ENCODE results near the gene SZRD1.

DNA sequence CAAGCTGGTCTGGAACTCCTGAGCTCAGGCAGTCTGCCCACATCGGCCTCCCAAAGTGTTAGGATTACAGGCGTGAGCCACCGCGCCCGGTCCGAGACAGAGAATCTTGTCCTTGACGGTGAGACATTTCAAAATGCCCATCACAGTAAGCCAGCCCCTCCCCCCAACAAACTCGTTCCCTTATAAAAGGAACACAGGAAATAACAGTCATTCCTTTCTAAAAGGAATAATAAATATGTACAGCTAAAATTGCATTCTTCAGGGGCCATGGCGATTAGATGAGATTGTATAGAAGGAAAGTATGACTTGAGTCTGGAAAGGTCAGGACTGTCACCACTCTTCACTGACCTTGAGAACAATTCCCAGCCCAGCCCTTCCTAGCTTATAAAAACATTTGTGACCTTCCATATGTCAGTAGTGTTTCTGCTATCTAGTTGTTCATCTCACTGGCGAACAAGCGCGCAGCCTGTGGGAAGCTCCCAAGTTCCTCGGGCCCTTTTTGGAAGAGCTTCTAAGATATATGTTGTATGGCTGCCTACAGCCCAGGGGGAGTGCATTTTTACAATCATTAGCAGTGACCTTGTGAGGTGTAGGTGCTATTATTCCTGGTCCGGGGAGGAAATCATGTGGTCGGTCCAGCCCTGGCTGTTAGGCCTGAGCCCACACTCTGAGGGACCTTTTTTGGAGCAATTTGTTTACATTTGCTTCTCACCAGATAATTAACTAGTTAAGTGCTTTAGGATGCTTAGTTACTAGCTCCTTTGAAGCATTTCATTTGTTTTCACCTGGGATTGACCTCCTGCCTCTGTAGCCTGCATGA is 8.7 kb downstream of the SZRD1 start:
- TF ChIP-seq, protein P1, sequence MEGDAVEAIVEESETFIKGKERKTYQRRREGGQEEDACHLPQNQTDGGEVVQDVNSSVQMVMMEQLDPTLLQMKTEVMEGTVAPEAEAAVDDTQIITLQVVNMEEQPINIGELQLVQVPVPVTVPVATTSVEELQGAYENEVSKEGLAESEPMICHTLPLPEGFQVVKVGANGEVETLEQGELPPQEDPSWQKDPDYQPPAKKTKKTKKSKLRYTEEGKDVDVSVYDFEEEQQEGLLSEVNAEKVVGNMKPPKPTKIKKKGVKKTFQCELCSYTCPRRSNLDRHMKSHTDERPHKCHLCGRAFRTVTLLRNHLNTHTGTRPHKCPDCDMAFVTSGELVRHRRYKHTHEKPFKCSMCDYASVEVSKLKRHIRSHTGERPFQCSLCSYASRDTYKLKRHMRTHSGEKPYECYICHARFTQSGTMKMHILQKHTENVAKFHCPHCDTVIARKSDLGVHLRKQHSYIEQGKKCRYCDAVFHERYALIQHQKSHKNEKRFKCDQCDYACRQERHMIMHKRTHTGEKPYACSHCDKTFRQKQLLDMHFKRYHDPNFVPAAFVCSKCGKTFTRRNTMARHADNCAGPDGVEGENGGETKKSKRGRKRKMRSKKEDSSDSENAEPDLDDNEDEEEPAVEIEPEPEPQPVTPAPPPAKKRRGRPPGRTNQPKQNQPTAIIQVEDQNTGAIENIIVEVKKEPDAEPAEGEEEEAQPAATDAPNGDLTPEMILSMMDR (conservative IDR thresholded peaks at IDR 0.05; ENCODE audit: low read depth, low read length): no peak
- no peak for TF ChIP-seq RFX5 (IDR thresholded peaks at IDR 0.05; ENCODE audit: low read depth, low read length)

All from IMR-90 (cell line).